Measurements from ENCODE around the gene AMDHD2.

The AMDHD2 gene, protein sequence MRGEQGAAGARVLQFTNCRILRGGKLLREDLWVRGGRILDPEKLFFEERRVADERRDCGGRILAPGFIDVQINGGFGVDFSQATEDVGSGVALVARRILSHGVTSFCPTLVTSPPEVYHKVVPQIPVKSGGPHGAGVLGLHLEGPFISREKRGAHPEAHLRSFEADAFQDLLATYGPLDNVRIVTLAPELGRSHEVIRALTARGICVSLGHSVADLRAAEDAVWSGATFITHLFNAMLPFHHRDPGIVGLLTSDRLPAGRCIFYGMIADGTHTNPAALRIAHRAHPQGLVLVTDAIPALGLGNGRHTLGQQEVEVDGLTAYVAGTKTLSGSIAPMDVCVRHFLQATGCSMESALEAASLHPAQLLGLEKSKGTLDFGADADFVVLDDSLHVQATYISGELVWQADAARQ

DNA sequence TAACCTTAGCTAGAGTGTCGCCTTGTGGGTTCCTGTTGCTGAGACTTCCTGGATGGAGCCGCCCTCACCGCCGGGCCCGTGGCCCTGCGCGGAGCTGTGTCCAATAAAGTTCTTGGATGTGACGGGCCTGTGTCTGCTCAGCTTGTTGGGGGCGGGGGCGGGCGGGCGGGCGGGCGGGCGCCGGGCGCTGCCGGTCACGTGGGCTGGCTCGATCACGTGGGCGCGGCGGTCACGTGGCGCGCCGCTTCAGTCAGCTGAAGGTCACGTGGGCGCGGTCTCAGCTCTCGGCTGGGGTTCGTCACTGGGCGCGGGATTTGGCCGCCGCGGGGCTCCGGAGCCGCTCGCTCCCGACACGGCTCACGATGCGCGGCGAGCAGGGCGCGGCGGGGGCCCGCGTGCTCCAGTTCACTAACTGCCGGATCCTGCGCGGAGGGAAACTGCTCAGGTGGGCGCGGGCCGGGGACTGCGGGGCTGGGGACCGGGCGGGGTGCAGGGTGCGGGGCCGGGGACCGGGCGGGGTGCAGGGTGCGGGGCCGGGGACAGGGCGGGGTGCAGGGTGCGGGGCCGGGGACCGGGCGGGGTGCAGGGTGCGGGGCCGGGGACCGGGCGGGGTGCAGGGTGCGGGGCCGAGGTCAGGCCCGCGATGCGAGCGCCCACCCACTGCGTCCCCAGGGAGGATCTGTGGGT lies at the start of gene AMDHD2:
Gene AMDHD2 (plus strand): TSS at position 275 of the 687 bp plus-strand sequence. CDS start 88 bp downstream, at position 363.
- H3K9ac ChIP-seq (ENCODE audit: insufficient read length) = peak within 1 kb of the TSS; percentile 84
- H3K27ac ChIP-seq = peak within 1 kb of the TSS; percentile 88
- H3K4me3 ChIP-seq = peak within 1 kb of the TSS; percentile 85
- no peaks in the 10 kb centered on the region for H3K9me3 ChIP-seq (ENCODE audit: low read depth, low read length)
- TF ChIP-seq EZH2 (IDR thresholded peaks at IDR 0.05) (no peak), POLR2AphosphoS5 (IDR thresholded peaks at IDR 0.05; ENCODE audit: borderline replicate concordance, low read depth, low read length) (peak; percentile 68; the same call in 1 of the 2 replicates)
- DNase-seq (ENCODE audit: low read depth, low spot score) = no peak
- H3K36me3 ChIP-seq (ENCODE audit: insufficient read depth, low read length) = peaks cover 4% of the 10 kb centered on the region; the same call in 1 of the 2 replicates

DNA sequence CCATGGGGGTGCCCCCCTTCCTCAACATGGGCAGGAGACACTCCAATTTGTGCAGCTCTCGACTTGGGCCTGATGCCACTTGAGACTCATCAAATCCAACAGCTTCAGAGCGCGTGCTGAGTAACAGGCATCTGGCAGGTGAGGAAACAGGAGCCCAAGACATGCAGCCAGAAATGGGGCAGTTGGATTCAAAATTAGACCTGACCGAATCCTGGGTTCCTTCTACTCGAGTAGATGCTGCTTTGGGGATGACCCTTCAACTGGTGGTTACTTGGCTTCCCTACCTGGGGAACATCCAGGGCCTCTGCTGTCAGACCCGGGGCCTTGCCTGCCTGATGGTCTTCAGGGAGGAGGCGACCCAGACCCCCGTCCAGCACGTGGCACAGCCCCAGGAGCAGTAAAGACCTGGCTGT lies 49.6 kb upstream of the AMDHD2 start:
- no peak for DNase-seq (ENCODE audit: low read depth, low spot score)
- H3K4me3 ChIP-seq = peak overlapping the region; percentile 80
- peak overlapping the region; percentile 72 for H3K27ac ChIP-seq
- no peak overlapping the region for H3K9ac ChIP-seq (ENCODE audit: insufficient read length)
- peak; percentile 35; the same call in 1 of the 2 replicates for TF ChIP-seq POLR2AphosphoS5 (IDR thresholded peaks at IDR 0.05; ENCODE audit: borderline replicate concordance, low read depth, low read length)
- no peak for TF ChIP-seq FOXP2 (optimal IDR thresholded peaks at IDR 0.05; ENCODE audit: control extremely low read depth, extremely low read length, insufficient read depth)
- no peak for TF ChIP-seq EZH2 (IDR thresholded peaks at IDR 0.05)
- H3K36me3 ChIP-seq (ENCODE audit: insufficient read depth, low read length) = no peaks in the 10 kb centered on the region
- H3K9me3 ChIP-seq (ENCODE audit: low read depth, low read length) = no peaks in the 10 kb centered on the region

DNA sequence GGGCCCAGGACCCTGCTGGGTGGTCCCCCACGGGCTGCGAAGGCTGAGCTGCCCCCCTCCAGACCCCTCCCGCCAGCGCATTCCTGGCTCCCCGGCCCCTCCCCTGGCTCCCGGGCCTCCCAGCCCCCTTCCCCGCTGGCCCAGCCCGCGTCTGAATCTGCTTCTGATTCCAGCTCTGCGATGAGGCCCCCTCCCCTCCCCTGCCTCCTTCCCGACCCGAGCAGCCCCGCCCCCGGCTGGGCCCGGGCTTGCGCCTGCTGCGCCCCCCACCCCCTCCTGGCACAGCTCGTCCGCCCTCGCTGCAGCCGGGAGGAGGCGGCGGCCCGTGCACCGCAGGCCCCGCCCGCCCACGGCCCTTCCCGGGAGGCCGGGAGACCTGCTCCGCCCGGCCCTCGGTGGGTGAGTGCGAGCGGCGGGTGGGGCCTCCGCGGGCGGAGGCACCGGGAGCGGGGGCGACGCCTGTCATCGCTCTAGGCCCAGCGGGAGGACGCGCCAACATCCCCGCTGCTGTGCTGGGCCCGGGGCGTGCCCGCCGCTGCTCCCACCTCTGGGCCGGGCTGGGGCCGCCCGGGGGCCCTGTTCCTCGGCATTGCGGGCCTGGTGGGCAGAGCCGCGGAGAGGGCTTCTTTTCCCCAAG lies 49.0 kb upstream of the AMDHD2 start, which contains the start of gene NTN3:
Gene NTN3 (plus strand): TSS at position 282 of the 637 bp plus-strand sequence. CDS start 405 bp downstream, outside the sequence.
- Histone ChIP-seq H3K9me3 (ENCODE audit: low read depth, low read length) (no peaks in the 10 kb centered on the region), H3K27ac (peak within 1 kb of the TSS; percentile 72)
- TF ChIP-seq POLR2AphosphoS5 (IDR thresholded peaks at IDR 0.05; ENCODE audit: borderline replicate concordance, low read depth, low read length) (0 out of 2 replicates have a peak, but pooled peaks have one; percentile 4), EZH2 (IDR thresholded peaks at IDR 0.05) (no peak)

DNA sequence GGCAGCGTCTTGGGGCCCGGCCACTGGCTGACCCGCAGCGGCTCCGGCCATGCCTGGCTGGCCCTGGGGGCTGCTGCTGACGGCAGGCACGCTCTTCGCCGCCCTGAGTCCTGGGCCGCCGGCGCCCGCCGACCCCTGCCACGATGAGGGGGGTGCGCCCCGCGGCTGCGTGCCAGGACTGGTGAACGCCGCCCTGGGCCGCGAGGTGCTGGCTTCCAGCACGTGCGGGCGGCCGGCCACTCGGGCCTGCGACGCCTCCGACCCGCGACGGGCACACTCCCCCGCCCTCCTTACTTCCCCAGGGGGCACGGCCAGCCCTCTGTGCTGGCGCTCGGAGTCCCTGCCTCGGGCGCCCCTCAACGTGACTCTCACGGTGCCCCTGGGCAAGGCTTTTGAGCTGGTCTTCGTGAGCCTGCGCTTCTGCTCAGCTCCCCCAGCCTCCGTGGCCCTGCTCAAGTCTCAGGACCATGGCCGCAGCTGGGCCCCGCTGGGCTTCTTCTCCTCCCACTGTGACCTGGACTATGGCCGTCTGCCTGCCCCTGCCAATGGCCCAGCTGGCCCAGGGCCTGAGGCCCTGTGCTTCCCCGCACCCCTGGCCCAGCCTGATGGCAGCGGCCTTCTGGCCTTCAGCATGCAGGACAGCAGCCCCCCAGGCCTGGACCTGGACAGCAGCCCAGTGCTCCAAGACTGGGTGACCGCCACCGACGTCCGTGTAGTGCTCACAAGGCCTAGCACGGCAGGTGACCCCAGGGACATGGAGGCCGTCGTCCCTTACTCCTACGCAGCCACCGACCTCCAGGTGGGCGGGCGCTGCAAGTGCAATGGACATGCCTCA lies 48.3 kb upstream of the AMDHD2 start:
- Histone ChIP-seq H3K36me3 (ENCODE audit: insufficient read depth, low read length) (no peaks in the 10 kb centered on the region), H3K4me3 (peak overlapping the region; percentile 80), H3K9ac (ENCODE audit: insufficient read length) (peak overlapping the region; percentile 68), H3K27ac (0 out of 2 replicates have a peak overlapping the region, but pooled peaks have one; percentile 42), H3K9me3 (ENCODE audit: low read depth, low read length) (no peaks in the 10 kb centered on the region)
- no peak for DNase-seq (ENCODE audit: low read depth, low spot score)
- TF ChIP-seq FOXP2 (optimal IDR thresholded peaks at IDR 0.05; ENCODE audit: control extremely low read depth, extremely low read length, insufficient read depth) = no peak
- TF ChIP-seq POLR2AphosphoS5 (IDR thresholded peaks at IDR 0.05; ENCODE audit: borderline replicate concordance, low read depth, low read length) = 0 out of 2 replicates have a peak, but pooled peaks have one; percentile 35

More for the DNA sequence above, 49.0 kb upstream of the AMDHD2 start, which contains the start of gene NTN3:
- H3K4me3 ChIP-seq = peak within 1 kb of the TSS; percentile 80
- peak within 1 kb of the TSS; percentile 68 for H3K9ac ChIP-seq (ENCODE audit: insufficient read length)
- no peaks in the 10 kb centered on the region for H3K36me3 ChIP-seq (ENCODE audit: insufficient read depth, low read length)
- DNase-seq (ENCODE audit: low read depth, low spot score) = no peak

DNA sequence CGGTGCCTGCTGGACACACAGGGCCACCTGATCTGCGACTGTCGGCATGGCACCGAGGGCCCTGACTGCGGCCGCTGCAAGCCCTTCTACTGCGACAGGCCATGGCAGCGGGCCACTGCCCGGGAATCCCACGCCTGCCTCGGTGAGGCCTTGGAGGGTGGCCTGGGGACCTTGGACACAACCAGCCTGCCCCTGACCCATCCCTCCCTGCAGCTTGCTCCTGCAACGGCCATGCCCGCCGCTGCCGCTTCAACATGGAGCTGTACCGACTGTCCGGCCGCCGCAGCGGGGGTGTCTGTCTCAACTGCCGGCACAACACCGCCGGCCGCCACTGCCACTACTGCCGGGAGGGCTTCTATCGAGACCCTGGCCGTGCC lies 47.7 kb upstream of the AMDHD2 start:
- Histone ChIP-seq H3K27ac (no peak overlapping the region), H3K4me3 (peak overlapping the region; percentile 80; the same call in 1 of the 2 replicates), H3K9ac (ENCODE audit: insufficient read length) (no peak overlapping the region), H3K36me3 (ENCODE audit: insufficient read depth, low read length) (no peaks in the 10 kb centered on the region), H3K9me3 (ENCODE audit: low read depth, low read length) (no peaks in the 10 kb centered on the region)
- 0 out of 2 replicates have a peak, but pooled peaks have one; percentile 4 for TF ChIP-seq POLR2AphosphoS5 (IDR thresholded peaks at IDR 0.05; ENCODE audit: borderline replicate concordance, low read depth, low read length)
- no peak for TF ChIP-seq EZH2 (IDR thresholded peaks at IDR 0.05)
- DNase-seq (ENCODE audit: low read depth, low spot score) = no peak

DNA sequence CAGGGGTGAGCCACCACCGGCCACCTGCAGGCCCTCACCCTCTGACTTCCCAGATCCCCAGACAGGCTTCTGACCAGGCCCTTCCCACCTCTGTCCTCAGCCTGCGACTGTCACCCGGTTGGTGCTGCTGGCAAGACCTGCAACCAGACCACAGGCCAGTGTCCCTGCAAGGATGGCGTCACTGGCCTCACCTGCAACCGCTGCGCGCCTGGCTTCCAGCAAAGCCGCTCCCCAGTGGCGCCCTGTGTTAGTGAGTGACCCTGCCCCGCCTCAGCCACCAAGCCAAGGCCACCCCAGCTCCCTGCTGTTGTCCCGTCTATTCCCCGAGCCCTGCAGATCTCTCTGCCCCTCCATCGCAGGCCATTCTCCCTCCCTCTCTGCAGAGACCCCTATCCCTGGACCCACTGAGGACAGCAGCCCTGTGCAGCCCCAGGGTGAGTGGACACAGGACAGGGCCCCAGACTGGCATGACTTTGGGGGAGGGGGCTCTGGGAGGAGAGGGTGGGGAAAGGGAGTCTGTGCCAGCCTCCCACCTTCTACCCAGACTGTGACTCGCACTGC lies 47.2 kb upstream of the AMDHD2 start:
- Histone ChIP-seq H3K4me3 (peak overlapping the region; percentile 92), H3K9ac (ENCODE audit: insufficient read length) (no peak overlapping the region), H3K27ac (0 out of 2 replicates have a peak overlapping the region, but pooled peaks have one; percentile 36), H3K36me3 (ENCODE audit: insufficient read depth, low read length) (no peaks in the 10 kb centered on the region), H3K9me3 (ENCODE audit: low read depth, low read length) (no peaks in the 10 kb centered on the region)
- no peak for DNase-seq (ENCODE audit: low read depth, low spot score)
- TF ChIP-seq POLR2AphosphoS5 (IDR thresholded peaks at IDR 0.05; ENCODE audit: borderline replicate concordance, low read depth, low read length) = no peak
- TF ChIP-seq EZH2 (IDR thresholded peaks at IDR 0.05) = no peak
- no peak for TF ChIP-seq FOXP2 (optimal IDR thresholded peaks at IDR 0.05; ENCODE audit: control extremely low read depth, extremely low read length, insufficient read depth)

DNA sequence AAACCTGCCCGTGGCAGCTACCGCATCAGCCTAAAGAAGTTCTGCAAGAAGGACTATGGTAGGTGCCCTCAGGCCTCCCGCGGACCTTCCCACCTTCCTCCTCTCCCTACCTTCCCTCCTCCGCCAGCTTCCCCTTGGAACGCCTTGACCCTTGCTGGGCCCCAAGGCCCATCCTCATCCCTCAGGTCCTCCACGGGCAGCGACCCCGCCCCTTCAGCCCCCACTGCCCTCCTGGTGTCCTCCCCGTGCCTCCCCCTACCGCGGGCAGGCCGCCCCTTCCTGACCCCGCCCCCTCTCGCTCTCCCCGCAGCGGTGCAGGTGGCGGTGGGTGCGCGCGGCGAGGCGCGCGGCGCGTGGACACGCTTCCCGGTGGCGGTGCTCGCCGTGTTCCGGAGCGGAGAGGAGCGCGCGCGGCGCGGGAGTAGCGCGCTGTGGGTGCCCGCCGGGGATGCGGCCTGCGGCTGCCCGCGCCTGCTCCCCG lies 46.7 kb upstream of the AMDHD2 start:
- Histone ChIP-seq H3K36me3 (ENCODE audit: insufficient read depth, low read length) (no peaks in the 10 kb centered on the region), H3K9me3 (ENCODE audit: low read depth, low read length) (no peaks in the 10 kb centered on the region), H3K9ac (ENCODE audit: insufficient read length) (no peak overlapping the region), H3K27ac (no peak overlapping the region), H3K4me3 (peak overlapping the region; percentile 92)
- TF ChIP-seq FOXP2 (optimal IDR thresholded peaks at IDR 0.05; ENCODE audit: control extremely low read depth, extremely low read length, insufficient read depth) (no peak), POLR2AphosphoS5 (IDR thresholded peaks at IDR 0.05; ENCODE audit: borderline replicate concordance, low read depth, low read length) (peak; percentile 53; the same call in 1 of the 2 replicates), EZH2 (IDR thresholded peaks at IDR 0.05) (no peak)
- no peak for DNase-seq (ENCODE audit: low read depth, low spot score)
